ENCODE measurements around the gene KIFC3.

Gene KIFC3

DNA sequence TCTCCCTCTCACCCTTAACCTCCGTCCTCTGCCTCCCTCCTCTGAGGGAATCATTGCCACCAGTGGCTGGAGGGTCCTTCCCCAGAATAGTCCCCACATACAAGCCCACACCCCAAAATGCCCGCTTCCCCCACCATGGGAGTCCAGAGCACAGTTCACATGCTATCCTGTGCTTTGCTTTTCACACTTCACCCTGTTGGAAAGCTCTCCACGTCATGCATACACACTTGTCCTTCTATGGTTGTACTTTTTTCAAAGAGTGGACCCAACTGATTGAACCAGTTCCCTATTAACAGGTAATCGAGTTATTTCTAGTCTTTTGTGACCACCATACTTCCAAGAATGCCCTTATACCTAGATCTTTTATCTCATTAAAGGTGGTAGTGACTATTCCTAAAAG is 23.8 kb upstream of the KIFC3 start:
- no peak overlapping the region for H3K27ac ChIP-seq
- no peaks in the 10 kb centered on the region for H3K27me3 ChIP-seq (replicated peaks)
- in situ Hi-C loops (cut with HindIII; ENCODE audit: low pct_ligation_motif_present, low sequenced_read_pairs), result no loop called here
- DNase-seq, result no peak
- no peak overlapping the region for H3K4me3 ChIP-seq (ENCODE audit: low read depth, low read length)
- no peaks in the 10 kb centered on the region for H3K36me3 ChIP-seq (replicated peaks)
- no peak for TF ChIP-seq CTCF (IDR thresholded peaks at IDR 0.05; ENCODE audit: low read depth, low read length, missing control alignments)

GRCh38 chr16:57825298-57826044 is 23.2 kb upstream of the KIFC3 start:
- TF ChIP-seq CTCF (IDR thresholded peaks at IDR 0.05; ENCODE audit: low read depth, low read length, missing control alignments), result no peak
- H3K27ac ChIP-seq, result no peak overlapping the region
- in situ Hi-C loops (cut with HindIII; ENCODE audit: low pct_ligation_motif_present, low sequenced_read_pairs), result no loop called here
- DNase-seq, result no peak
- H3K4me3 ChIP-seq (ENCODE audit: low read depth, low read length), result no peak overlapping the region
- H3K36me3 ChIP-seq (replicated peaks), result no peaks in the 10 kb centered on the region
- no peaks in the 10 kb centered on the region for H3K27me3 ChIP-seq (replicated peaks)

GRCh38 chr16:57824888-57825287 is 22.6 kb upstream of the KIFC3 start:
- in situ Hi-C loops (cut with HindIII; ENCODE audit: low pct_ligation_motif_present, low sequenced_read_pairs), result no loop called here
- no peak for TF ChIP-seq CTCF (IDR thresholded peaks at IDR 0.05; ENCODE audit: low read depth, low read length, missing control alignments)
- Histone ChIP-seq H3K4me3 (ENCODE audit: low read depth, low read length) (no peak overlapping the region), H3K36me3 (replicated peaks) (no peaks in the 10 kb centered on the region), H3K27me3 (replicated peaks) (no peaks in the 10 kb centered on the region), H3K27ac (no peak overlapping the region)
- DNase-seq, result no peak

DNA sequence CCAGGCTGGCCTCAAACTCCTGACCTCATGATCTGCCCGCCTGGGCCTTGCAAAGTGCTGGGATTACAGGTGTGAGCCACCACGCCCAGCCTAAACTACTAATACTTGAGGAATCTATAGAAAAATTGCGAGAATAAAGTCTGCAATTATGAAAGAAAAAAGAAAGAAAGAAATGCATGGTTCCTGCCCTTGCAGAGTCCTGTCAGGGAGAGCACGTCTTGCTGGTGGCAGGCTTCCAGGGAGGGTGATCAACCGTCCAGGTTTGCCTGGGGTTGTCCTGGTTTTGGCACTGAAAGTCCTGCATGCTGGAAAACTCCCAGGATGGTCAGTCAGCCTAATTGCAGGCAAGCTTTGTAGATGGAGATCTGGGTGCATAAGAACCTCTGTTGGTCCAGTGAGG is 21.5 kb upstream of the KIFC3 start:
- H3K27me3 ChIP-seq (replicated peaks), result no peaks in the 10 kb centered on the region

GRCh38 chr16:57822856-57823255 is 20.6 kb upstream of the KIFC3 start:
- in situ Hi-C loops (cut with HindIII; ENCODE audit: low pct_ligation_motif_present, low sequenced_read_pairs), result no loop called here
- Histone ChIP-seq H3K4me3 (ENCODE audit: low read depth, low read length) (no peak overlapping the region), H3K36me3 (replicated peaks) (no peaks in the 10 kb centered on the region), H3K27ac (no peak overlapping the region), H3K27me3 (replicated peaks) (no peaks in the 10 kb centered on the region)
- DNase-seq, result no peak
- no peak for TF ChIP-seq CTCF (IDR thresholded peaks at IDR 0.05; ENCODE audit: low read depth, low read length, missing control alignments)

More for the DNA sequence above, 21.5 kb upstream of the KIFC3 start:
- Histone ChIP-seq H3K27ac (no peak overlapping the region), H3K36me3 (replicated peaks) (no peaks in the 10 kb centered on the region), H3K4me3 (ENCODE audit: low read depth, low read length) (no peak overlapping the region)
- no peak for TF ChIP-seq CTCF (IDR thresholded peaks at IDR 0.05; ENCODE audit: low read depth, low read length, missing control alignments)
- in situ Hi-C loops (cut with HindIII; ENCODE audit: low pct_ligation_motif_present, low sequenced_read_pairs), result no loop called here
- DNase-seq, result no peak

DNA sequence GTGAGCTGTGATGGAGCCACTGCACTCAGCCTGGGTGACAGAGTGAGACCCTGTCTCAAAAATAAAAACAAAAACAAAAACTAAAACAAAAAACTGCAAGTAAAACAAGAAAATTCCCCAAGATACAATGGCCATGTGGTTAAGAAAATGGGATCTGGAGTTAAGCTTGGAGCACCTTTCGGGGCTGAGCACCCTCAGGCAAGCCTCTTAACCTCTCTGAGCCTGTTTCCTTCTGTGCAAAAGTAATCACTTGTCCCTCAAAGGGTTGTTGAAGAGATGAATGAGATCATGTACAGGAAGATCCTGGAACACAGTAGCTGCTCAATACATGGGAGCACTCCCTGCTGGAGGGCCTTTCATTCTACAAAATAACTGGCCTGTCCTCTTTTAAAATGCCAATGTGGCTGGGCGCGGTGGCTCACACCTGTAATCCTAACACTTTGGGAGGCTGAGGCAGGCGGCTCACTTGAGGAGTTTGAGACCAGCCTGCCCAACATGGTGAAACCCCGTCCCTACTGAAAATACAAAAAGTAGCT is 19.8 kb upstream of the KIFC3 start:
- no peak for DNase-seq

More for the DNA sequence above, 19.8 kb upstream of the KIFC3 start:
- H3K27ac ChIP-seq, result no peak overlapping the region
- H3K27me3 ChIP-seq (replicated peaks), result no peaks in the 10 kb centered on the region
- H3K36me3 ChIP-seq (replicated peaks), result no peaks in the 10 kb centered on the region
- in situ Hi-C loops (cut with HindIII; ENCODE audit: low pct_ligation_motif_present, low sequenced_read_pairs), result no loop called here
- H3K4me3 ChIP-seq (ENCODE audit: low read depth, low read length), result no peak overlapping the region
- TF ChIP-seq CTCF (IDR thresholded peaks at IDR 0.05; ENCODE audit: low read depth, low read length, missing control alignments), result no peak

Measured in brain microvascular endothelial cell (primary cell).